D721Med (cell line): ENCODE measurements around the gene SQSTM1.

Experiments used
- DNase-seq: peaks from one replicate; pipeline ENCODE4 v3.0.0; 2011; ENCODE audit warnings: low spot score; ENCODE audit not compliant: insufficient read length
- FAIRE-seq: peaks from 2 replicates; lab custom pipeline; 2011; peaks lifted over from hg19 to GRCh38; lab: Jason Lieb, UNC
- TF ChIP-seq, protein P1 (sequence below): IDR thresholded peaks from 2 replicates; pipeline ENCODE4 v1.5.1; 2012; ENCODE audit warnings: mild to moderate bottlenecking, control low read depth; ENCODE audit not compliant: insufficient read depth; ENCODE audit errors: missing control alignments

Gene SQSTM1

DNA sequence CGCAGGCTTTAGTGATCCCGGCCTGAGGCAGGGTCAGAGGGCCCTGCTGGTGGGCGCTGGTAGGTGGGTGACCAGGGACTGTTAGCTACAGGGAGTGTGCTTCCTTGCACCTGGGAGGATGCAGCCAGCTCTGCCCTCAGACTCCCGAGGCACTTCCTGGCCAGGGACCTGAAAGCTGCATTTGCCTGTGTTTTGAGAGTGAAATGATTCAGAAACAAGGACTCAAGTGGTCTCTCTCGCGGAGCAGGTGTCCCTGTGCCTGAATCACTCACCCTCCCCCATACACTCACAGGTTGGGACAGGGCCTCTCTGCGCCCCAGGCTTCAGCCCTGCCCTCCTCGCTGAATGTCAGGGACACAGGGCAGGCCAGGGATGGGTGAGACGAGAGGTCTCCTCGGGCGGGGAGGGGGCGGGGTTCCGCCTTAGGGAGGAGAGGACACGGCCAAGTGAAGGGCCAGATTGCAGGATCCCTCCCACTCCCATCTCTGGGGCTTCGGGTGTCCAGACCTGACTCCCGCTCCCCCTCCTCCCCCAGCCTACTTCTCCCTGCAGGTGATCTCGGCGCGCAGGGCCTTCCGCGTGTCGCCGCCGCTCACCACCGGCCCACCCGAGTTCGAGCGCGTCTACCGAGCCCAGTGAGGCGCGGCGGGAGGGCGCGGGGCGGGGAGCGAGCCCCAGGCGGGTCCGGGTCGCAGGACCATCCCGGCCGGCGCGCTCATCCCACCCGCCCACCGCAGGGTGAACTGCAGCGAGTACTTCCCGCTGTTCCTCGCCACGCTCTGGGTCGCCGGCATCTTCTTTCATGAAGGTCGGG lies 25.4 kb upstream of the SQSTM1 start:
- FAIRE-seq (no peak), DNase-seq (no peak)
- TF ChIP-seq, protein P1, sequence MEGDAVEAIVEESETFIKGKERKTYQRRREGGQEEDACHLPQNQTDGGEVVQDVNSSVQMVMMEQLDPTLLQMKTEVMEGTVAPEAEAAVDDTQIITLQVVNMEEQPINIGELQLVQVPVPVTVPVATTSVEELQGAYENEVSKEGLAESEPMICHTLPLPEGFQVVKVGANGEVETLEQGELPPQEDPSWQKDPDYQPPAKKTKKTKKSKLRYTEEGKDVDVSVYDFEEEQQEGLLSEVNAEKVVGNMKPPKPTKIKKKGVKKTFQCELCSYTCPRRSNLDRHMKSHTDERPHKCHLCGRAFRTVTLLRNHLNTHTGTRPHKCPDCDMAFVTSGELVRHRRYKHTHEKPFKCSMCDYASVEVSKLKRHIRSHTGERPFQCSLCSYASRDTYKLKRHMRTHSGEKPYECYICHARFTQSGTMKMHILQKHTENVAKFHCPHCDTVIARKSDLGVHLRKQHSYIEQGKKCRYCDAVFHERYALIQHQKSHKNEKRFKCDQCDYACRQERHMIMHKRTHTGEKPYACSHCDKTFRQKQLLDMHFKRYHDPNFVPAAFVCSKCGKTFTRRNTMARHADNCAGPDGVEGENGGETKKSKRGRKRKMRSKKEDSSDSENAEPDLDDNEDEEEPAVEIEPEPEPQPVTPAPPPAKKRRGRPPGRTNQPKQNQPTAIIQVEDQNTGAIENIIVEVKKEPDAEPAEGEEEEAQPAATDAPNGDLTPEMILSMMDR, result no peak

DNA sequence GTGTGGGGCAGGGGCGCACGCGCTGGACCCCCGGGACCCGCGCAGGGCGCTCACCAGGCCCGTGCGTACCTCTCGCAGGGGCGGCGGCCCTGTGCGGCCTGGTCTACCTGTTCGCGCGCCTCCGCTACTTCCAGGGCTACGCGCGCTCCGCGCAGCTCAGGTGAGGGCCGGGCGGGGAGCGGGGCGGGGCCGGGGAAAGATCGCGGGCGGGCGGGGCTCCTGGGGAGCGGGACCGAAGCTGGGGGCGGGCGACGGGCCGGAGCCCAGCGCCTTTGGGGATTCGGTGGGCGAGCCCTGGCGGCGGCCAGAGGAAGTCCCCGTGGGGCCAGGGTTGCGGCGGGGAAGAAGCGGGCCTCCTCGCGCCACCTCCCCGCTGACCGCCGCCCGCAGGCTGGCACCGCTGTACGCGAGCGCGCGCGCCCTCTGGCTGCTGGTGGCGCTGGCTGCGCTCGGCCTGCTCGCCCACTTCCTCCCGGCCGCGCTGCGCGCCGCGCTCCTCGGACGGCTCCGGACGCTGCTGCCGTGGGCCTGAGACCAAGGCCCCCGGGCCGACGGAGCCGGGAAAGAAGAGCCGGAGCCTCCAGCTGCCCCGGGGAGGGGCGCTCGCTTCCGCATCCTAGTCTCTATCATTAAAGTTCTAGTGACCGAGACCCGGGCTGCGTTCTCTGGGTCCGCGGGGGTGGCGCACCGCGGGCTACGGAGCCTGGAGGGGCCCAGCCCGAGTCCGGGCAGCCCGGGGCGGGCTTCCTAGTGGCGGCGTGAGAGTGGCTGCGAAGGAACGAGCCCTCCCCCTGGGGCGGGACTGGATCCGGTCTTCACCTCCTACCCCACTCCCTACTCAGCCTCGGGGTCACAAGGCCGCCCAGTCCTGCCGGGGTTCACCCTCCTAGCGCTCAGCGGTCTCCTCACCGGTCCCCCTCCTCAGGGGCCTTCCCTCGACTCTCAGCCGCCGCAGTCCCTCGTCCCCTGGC lies 24.6 kb upstream of the SQSTM1 start:
- FAIRE-seq (no peak), DNase-seq (no peak)
- TF ChIP-seq, protein P1, result peak; percentile 71

DNA sequence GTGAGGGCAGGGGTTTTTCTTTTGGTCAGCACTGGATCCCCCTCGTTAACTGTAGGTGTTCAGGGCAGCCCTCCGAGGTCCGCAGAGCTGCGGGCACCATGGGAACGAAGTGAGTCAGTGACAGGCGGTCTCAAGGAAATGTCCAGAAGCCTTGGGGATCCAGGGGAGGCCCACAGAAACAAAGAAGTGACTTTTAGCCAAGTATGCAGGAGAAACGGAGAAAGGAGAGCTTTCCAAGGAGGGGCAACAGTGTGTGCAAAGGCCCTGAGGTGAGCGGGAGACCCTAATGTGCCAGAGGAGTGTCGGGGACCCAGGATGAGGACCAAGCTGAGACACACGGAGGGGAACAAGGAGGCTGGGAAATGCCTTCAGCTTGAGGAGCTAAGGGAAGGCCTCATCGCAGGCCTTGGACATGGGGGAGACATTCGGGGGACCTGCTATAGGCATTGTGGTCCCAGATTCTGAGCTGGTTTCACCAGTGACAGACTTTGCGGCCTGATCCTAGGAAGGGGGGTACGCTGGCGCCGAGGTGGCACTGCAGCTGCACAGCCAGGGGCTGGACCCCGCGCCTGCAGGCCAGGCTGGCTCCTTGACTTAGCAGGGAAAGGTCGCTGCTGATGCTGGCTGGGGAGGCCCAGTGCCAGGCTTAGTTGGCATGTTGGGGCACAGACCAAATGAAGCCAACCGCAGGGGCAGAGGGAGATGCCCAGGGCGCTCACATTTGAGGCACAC lies 23.7 kb upstream of the SQSTM1 start:
- no peak for FAIRE-seq
- DNase-seq, result no peak
- TF ChIP-seq, protein P1, result no peak

DNA sequence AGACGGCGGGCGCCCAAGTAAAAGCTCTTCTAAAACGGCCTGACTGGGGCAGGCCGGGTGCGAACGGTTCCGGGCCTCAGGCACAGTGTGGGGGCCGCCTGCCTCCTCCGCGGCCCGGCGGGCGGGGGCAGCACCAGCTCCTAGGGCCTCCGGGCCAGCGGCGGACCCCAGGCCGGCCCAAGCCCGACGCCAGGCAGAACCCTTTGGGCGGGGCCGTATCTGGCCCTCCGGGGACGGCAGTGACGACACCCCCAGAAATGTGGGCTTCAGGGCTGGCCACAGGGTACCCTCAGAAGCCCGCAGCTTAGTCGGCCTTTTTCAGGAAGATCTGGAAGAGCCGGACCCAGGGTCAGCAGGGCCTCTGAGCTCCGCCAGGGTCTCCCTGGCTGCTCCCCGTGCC lies 23.0 kb upstream of the SQSTM1 start:
- no peak for DNase-seq
- no peak for FAIRE-seq
- TF ChIP-seq, protein P1, result no peak

DNA sequence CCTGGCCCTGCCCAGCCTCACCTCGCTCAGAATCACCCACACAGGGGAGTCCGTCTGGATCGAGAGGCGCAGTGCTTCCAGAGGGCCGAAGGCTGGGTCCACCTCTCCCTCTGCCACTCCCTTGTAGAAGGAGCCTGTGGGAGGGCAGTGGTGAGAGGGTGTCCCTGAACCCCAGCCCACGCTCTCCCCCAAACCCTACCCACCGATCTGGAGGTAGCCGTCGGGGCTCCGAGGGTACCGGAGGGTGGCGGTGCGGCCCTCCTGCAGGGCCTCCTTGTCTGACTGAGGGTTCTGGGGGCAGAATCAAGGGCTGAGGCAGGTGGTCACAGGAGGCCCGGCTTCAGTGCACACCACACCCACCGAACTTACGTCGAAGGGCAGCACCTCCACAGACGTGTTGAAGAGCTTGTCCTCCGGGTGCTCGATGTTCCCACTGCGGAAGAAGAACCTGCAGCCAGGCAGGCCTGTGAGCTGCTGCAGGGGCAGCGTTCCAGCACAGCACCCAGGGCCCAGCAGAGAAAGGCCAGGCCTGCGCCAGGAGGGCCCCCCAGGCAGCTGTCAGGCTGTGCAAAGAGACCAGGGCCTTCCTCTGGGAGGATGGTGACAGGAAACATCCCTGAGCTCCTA lies 22.4 kb upstream of the SQSTM1 start:
- FAIRE-seq (no peak), DNase-seq (no peak)
- TF ChIP-seq, protein P1, result no peak

DNA sequence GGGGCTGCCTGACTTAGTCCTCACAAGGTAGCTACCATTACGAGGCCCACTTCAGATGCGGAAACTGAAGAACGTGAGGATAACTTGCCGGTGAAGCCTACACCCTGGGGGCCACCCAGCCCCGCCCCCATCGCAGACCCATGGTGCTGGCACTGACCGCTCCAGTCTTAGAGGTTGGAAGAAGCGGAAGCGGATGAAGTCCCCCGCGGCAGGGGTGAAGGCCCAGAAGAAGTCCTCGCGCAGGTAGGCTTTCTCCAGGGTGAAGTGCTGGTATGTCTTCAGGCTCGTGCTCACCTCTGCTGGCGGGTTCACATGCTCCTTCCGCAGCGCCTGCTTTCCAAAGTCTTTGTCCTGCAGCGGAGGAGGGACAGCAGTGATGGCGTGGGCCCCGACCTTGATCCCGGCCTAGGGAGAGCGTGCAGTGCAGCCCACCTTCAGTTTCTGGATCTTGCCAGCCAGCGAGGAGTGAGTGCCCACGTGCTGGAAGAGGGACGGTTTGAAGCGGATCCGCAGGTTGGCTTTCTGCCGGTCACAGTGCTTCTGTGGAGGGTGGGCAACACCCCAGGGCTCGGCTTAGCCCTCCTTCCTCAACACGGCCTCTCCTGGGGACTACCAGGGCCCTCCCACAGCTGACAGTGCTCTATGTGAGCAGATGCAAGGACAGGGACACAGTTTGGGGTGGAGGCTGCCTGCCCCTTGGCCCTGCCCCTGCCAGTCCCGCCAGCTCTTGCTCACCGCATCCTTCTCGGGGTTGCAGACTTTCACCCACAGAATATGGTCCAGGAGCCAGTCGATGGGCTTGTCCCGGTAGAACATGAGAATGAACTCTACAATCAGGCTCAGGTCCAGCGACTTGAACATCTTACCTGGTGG lies 21.7 kb upstream of the SQSTM1 start:
- TF ChIP-seq, protein P1, result no peak
- FAIRE-seq (no peak), DNase-seq (no peak)
